ENCODE data around the gene KCNH8.

GRCh38 chr3:19346759-19347158 is 198.4 kb downstream of the KCNH8 start:
- TF ChIP-seq SUZ12 (IDR thresholded peaks at IDR 0.05) (no peak), L3MBTL2 (conservative IDR thresholded peaks at IDR 0.05) (no peak), BHLHE40 (IDR thresholded peaks at IDR 0.05; ENCODE audit: borderline replicate concordance) (no peak), FOXM1 (IDR thresholded peaks at IDR 0.05; ENCODE audit: borderline replicate concordance) (no peak), NFRKB (IDR thresholded peaks at IDR 0.05) (no peak), HDGF (IDR thresholded peaks at IDR 0.05; ENCODE audit: borderline replicate concordance) (no peak), ELF4 (IDR thresholded peaks at IDR 0.05) (no peak), CTBP1 (IDR thresholded peaks at IDR 0.05; ENCODE audit: borderline replicate concordance) (no peak), TARDBP (IDR thresholded peaks at IDR 0.05) (no peak), ZNF384 (IDR thresholded peaks at IDR 0.05) (no peak), SP1 (IDR thresholded peaks at IDR 0.05) (no peak), FOXK2 (IDR thresholded peaks at IDR 0.05) (no peak)
